HS-5 (cell line): ENCODE results near the gene IFI6.
"Not testable (repeated sequence)": the region's sequence is repeated elsewhere in the genome, so short reads cannot be mapped to it uniquely, and the experiment has no call there.

Experiments used
- DNase-seq: peaks from one replicate; pipeline ENCODE4 v3.0.0-alpha.2; 2012; ENCODE audit warnings: low read depth

Gene IFI6

DNA sequence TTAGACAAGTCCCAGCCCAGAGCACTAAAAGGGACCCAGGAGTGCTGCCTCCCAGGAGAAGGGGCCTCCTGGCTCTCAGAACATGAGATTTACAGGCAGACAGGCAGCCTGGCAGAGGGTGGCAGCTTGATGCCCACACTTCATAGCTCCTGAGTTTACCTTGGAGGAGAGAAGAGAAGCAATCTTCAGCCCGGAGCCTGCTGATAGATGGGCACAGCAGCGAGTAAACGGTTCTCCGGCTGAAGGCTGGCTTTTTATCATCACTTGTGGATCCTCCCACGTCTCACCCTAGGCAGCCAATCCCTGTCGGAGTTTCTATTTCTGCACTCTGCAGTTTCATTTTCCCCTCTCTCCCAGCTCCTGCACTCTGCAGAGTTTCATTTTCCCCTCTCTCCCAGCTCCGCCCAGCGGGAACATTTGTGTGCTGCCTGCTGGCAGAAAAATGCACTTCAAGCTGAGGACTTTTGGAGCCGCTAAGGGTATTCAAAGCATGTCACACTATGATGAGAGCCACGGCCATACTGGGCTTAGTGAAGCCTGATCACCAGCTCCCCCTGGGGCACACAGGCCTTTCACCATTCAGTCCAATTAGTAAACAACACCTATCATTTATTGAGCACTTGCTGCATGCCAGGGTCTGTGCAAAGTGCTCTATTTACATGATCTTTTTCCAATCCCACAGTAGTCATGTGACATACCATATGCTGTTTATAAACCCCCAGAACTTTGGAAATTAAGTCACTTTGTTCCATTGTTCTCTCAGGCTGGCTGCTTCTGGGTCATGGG, at the start of gene IFI6:
IFI6 (minus strand) TSS at position 229 of the 786 bp plus-strand sequence. CDS start 2,878 bp downstream, outside the sequence.
- peak; percentile 84 for DNase-seq

DNA sequence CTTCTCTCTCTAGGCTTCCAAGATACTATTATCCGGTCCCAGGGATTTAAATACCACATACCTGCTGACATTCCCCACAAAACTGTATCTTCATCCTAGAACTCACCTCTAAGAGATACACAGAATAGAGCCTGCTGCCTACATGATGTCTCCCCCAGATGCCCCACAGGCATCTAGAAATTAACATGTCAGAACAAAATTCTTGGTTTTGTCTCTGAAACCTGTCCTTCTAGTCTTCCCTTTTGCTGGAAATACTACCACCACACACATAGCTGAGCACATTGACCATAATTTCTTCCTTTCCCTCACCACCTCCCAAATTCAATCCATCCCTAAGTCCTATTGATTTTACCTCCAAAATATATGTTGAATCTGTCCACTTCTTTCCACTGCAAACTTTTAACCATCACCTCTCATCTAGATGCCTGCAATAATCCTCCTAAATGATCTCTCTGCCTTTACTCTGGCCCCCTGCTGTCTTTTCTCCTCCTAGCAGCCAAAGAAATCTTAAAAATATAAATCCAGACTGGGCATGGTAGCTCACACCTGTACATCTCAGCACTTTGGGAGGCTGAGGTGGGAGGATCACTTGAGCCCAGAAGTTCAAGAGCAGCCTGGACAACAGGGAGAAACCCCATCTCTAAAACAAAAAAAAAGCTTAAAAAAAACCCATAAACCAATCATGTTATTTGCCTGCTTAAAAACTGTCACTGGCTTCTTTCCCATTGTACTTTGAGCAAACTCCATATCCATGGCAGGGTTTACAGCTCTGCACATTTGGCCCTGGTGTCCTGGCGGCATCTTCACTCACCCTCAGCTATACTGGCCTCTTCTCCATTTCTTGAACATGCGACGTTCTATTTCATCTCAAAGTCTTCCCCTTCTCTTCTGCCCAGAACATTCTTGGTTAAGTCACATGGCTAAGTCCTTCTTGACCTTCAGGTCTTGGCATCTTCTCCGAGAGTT, 47.6 kb upstream of the IFI6 start:
- no peak for DNase-seq

GRCh38 chr1:27716262-27716895, 44.4 kb upstream of the IFI6 start:
- no peak for DNase-seq

GRCh38 chr1:27713869-27714513, 42.0 kb upstream of the IFI6 start:
- DNase-seq: no peak

DNA sequence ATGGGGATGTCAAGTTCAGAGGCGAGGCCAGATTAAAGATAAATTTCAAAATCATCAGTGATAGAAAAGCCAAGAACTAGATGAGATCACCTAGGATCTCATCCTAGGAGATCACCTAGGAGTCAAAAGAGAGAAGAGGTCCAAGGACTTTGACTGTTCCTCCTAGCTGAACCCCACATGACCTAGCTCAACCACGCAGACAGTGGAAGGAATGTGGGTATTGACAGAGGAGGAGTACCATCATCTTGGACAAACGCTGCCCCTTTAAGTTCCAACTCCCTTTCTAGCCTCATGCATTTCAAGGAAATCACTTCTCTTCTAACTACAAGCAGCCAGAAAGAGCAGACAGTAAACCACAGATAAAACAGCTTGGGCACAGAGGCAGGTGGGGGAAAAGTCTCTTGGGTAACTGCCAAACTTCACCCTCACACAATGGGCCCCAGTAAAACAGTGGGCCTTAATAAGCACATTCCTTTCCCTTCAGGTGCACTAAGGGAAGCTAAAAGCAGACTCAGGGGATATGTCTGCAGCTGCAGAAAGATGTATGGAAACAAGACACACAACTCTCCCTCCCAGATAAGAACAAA, 41.2 kb upstream of the IFI6 start:
- no peak for DNase-seq

- no peak for DNase-seq
These were observed 38.6 kb upstream of the IFI6 start for GRCh38 chr1:27710574-27710973.

GRCh38 chr1:27705545-27705944, 33.6 kb upstream of the IFI6 start:
- DNase-seq: no peak

GRCh38 chr1:27704958-27705357, 33.0 kb upstream of the IFI6 start:
- no peak for DNase-seq

DNA sequence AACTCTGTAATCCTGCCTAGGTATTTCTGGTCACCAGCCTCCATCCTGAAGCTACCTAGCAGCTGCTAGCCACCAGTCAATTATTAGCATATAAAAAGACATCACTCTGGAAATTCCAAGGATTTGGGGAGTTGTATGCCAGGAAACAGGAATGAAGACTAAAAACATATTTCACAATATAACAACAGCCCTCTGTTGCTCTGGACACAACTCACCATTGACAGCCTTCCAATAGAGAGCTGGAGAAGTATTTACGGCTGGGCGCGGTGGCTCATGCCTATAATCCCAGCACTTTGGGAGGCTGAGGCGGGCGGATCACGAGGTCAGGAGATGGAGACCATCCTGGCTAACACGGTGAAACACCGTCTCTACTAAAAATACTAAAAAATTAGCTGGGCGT, 24.8 kb upstream of the IFI6 start:
- not testable (repeated sequence) for DNase-seq

- DNase-seq: no peak
These were observed 18.2 kb upstream of the IFI6 start for GRCh38 chr1:27690183-27690582.

- peak; percentile 33 for DNase-seq
These were observed 17.6 kb upstream of the IFI6 start for GRCh38 chr1:27689423-27690173.

GRCh38 chr1:27687906-27688305, 15.9 kb upstream of the IFI6 start:
- no peak for DNase-seq

- DNase-seq: no peak
These were observed 14.4 kb upstream of the IFI6 start for GRCh38 chr1:27686223-27686990.

DNA sequence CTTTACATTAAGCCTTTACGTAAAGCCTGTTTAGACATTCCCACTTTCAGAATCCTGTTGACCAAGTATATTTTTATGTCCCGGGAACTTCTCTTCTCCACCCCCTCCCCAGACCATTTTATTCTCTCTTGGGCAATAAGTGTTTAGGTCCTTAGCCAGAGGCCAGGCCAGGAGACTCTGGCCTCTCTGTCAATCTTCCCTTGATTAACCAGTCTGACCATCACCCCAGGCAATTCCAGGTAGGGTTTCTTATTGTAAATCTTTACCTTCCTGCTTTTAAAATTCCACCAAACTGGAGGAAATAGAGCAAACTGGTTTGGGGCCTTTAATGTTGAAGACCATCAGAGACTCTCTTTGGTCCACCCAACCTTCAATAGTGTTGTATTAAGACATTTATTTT, 12.2 kb upstream of the IFI6 start:
- DNase-seq: no peak

GRCh38 chr1:27682351-27682944, 10.5 kb upstream of the IFI6 start:
- no peak for DNase-seq

DNA sequence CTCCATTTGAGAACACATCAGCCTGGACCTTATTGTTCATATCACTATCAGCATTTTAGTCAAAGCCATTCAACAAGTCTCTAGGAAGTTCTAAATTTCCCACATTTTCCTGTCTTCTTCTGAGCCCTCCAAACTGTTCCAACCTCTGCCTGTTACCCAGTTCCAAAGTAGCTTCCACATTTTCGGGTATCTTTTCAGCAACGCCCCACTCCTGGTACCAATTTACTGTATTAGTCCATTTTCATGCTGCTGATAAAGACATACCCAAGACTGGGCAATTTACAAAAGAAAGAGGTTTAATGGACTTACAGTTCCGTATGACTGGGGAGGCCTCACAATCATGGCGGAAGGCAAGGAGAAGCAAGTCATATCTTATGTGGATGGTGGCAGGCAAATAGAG, 9.6 kb upstream of the IFI6 start:
- not testable (repeated sequence) for DNase-seq

- not testable (repeated sequence) for DNase-seq
These were observed 8.3 kb upstream of the IFI6 start for GRCh38 chr1:27680225-27680791.

DNA sequence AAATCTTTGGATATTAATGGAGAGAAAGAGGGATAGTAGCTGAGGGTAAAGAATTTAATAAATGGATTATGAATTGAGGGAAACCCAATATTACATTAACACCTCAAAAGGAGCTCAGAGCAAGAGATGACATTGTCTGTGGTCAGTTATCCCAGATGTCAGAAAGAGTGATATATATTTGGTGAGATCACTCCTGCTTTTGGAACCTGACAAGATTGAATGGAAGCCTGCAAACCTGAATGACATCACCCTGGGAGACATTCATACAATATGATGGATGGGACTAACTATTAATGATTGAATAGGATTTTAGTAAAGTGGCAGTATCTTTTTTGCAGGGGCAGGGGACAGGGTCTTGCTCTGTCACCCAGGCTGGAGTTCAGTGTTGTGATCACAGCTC, 6.8 kb upstream of the IFI6 start:
- DNase-seq: no peak

DNA sequence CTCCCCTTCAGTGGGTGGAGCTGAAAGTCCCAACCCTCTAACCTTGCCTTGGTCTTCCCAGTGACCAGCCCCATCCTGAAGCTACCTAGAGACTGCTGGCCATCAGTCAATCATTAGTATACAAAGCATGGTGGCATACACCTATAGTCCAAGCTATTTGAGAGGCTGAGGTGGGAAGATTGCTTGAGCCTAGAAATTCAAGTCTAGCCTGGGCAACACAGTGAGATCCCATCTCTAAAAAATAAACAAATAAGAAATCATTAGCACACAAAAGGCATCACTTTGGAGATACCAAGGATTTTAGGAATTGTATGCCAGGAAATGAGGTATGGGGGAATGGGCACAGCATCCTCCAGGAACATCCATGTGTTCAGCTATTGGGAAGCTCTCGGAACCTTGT, 4.4 kb upstream of the IFI6 start:
- DNase-seq: no peak
